HG02759 (cell line): ENCODE results near the gene TTC28.
"Not testable (repeated sequence)": the region's sequence is repeated elsewhere in the genome, so short reads cannot be mapped to it uniquely, and the experiment has no call there.

Source experiments
- ATAC-seq: cut with Tn5 transposase; IDR thresholded peaks from one replicate; pipeline ENCODE4 v1.9.1; 2021; ENCODE audit warnings: mild to moderate bottlenecking, moderate library complexity; ENCODE audit not compliant: unreplicated experiment

Gene TTC28

DNA sequence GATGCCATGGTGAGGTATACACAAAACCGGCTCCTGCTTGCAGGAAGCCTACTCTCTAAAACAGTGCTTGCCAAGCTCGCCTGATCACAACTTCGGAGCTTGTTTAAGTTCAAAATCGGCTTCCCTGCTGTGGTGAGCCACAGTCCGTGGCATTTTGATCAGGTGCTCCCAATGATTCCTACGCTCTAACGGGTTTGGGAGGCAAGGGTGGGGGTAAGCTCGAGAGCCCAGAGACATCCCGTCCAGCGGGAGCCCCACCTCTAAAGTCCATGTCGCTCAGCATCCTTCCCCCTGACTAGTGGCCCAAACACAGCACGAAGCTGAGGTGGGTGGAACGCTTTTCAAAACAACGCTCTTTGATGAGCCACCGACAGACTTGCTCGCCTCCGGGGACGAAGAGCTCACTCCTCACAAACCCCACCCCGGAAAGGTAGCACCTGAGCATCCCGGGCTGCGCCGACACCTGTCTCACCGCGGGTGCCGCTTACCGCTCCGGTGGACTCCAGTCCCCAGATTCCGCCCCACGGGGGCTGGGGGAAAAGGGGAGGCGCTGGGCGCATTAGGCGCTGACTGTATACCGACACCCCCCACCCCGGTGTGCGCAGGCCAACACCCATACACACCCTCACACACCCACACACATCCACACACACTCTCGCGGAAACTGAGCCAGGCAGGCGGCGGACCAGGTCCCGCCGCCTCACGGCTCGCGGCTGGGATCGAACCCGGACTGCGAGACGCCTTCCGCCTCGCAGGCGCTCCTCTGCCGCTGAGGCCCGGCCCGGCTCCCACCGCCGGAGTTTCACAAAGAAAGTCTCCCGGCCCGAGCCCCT, 646 bp downstream of the TTC28 start:
- not testable (repeated sequence) for ATAC-seq

DNA sequence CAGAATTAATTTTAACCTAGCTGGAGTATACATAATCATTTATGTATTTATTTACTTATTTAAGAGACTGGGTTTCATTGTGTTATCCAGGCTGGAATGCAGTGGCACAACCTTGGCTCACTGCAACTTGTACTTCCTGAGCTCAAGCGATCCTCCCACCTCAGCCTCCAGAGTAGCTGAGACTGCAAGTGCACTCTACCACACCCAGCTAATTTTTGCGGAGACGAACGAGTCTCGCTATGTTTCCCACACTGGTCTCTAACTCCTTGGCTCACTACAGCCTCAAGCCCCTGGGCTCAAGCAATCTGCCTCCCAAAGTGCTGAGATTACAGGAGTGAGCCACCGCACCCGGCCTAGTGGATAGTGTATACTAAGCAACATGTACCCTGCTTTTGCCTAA, 1.5 kb downstream of the TTC28 start:
- not testable (repeated sequence) for ATAC-seq

DNA sequence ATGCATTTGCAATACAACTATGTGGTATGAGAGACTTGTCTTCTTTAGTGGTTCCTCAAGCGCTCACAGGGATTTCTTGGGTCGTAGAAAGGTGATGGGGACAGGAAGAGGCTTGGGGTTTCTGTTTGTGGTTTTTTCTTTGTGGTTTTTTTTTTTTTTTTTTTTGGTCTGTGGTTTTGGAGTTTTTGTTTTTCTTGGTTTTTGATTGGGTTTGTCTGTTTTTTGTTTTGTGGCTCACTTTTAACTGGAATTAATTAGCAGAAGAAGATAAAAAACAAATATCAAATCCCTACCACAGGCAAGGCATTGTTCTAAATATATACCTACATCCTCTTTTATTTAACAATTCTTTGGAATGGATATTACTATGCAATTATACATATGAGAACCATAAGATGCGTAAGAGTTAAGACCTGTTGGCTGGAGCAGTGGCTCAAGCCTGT, 5.5 kb downstream of the TTC28 start:
- ATAC-seq, result no peak

DNA sequence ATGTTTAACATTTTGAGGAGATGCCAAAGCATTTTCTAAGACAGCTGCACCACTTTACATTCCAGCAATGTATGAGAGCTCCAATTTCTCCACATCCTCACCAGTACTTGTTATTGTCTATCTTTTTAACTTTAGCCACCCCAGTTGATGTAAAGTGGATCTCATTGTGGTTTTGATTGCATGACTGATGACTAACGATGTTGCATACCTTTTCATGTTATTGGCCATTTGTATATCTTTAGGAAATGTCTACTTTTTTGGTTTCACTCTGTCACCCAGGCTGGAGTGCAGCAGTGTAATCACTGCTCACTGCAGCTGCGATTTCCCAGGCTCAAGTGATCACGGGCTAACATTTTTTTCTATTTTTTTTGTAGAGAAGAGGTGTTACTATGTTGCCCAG, 8.9 kb downstream of the TTC28 start:
- no peak for ATAC-seq

DNA sequence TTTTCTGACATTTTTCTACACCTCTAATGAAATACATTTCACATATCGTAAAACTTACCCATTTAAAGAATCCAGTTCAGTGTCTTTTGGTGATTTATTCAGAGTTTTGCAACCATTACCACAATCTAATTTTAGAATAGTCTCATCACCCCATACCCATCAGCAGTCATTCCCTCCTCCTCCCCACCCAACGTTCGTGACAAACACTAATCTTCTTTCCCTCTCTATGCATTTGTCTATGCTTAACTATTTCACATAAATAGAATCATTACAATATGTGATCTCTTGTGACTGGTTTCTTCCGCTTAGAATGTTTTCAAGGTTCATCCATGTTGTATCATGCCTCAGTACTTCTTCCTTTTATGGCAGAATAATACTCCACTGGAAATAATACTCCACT, 9.5 kb downstream of the TTC28 start:
- no peak for ATAC-seq

DNA sequence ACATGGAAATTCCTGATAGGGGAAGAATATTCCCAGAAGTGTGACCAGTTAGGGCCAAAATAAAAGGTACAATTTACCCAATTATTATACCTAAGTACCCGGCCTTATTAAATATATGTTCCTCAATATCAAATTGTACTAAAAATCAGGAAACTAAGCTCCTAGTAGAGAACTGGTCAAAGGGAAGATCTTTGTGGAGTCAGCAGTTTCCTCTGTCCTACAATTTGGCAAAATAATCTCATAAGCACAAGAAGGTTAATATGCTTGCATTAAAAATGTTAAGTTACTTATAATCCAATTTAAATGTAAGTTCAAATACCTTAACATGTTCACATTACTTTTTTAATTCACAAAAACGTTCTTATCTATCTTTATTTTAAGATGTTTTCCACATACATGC, 10.3 kb downstream of the TTC28 start:
- ATAC-seq, result no peak

DNA sequence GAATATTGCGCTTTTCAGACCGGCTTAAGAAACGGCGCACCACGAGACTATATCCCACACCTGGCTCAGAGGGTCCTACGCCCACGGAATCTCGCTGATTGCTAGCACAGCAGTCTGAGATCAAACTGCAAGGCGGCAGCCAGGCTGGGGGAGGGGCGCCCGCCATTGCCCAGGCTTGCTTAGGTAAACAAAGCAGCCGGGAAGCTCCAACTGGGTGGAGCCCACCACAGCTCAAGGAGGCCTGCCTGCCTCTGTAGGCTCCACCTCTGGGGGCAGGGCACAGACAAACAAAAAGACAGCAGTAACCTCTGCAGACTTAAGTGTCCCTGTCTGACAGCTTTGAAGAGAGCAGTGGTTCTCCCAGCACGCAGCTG, 16.1 kb downstream of the TTC28 start:
- ATAC-seq, result not testable (repeated sequence)

DNA sequence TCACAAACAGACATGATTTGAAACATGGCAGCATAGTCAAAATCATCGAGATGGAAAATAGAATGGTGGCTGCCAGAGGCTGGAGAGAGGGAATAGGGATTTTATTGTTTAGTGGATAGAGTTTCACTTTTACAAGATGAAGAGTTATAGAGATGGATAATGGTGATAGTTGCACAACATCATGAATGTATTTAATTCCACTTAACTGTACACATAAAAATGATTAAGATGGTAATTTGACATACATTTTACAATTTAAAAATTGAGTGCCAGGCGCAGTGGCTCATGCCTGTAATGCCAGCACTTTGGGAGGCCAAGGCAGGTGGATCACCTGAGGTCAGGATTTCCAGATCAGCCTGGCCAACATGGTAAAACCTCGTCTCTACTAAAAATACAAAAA, 21.2 kb downstream of the TTC28 start:
- no peak for ATAC-seq

DNA sequence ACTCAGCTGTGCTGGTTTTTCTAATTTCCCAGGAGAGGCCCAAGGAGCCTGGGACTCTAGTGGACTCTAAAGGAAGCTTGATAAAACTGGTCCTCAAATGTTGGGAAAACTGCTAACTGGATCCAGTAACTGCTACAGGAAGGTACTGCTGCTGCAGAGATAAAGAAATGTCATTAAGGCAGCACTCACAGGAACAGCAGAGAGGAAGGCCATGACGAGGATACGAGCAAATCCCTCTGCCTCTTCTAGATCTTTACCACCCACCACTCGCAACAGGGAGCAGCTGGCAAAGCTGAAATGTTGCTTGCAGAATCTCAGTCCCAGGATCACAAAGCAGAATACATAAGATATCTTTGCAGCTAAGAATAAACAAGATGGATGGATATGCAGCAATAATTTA, 23.5 kb downstream of the TTC28 start:
- ATAC-seq, result no peak

DNA sequence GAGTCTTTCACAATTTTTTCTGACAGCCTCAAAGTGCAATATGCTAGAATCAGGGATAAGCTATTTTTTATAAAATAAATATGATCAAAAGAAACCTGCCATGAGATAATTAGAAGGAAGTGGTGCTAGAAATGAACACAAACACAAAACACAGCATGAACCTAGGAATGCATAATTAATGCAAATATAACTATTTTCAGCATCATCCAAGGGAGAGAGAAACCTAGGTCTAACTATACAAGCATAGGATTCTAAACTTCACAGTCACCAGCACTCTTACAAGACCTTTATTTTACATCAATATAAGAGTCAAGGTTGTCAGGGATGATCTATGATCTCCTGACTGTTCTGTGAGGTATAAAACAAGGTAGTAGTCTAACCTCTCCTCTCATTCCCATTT, 29.2 kb downstream of the TTC28 start:
- ATAC-seq, result no peak

DNA sequence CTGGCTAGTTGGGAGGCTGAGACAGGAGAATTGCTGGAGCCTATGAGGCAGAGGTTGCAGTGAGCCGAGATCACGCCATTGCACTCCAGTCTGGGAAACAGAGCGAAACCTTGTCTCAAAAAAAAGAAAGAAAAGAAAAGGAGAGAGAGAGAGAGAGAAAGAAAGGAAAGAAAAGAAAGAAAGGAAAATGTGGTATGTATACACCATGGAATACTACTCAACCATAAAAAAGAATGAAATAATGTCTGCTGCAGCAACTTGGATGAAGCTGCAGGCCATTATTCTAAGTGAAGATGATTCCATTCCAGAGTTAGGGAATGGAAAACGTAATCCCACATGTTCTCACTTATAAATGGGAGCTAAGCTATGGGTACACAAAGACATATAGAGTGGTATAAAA, 30.8 kb downstream of the TTC28 start:
- ATAC-seq, result no peak

DNA sequence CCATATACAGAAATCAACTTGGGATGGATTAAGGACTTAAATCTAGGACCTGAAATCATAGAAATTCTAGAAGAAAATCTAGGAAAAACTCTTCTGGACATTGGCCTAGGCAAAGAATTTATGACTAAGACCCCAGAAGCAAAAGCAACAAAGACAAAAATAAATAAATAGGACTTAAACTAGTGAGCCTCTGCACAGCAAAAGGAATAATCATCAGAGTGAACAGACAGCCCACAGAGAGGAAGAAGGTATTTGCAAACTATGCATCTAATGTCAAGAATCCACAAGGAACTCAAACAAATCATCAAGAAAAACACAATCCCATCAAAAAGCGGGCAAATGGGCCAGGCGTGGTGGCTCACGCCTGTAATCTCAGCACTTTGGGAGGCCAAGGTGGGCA, 32.4 kb downstream of the TTC28 start:
- no peak for ATAC-seq

DNA sequence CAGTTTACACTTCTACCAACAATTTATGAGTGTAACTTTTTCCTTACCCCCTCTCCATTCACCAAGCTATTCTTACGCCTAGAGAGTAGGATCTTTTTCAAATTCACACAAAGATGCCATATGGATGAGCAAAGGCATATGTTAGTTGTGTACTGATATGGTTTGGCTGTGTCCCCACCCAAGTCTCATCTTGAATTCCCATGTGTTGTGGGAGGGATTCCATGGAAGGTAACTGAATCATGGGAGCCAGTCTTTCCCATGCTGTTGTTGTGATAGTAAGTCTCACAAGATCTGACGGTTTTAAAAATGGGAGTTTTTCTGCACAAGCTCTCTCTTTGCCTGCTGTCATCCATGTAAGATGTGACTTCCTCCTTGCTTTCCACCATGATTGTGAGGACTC, 40.3 kb downstream of the TTC28 start:
- ATAC-seq, result no peak

DNA sequence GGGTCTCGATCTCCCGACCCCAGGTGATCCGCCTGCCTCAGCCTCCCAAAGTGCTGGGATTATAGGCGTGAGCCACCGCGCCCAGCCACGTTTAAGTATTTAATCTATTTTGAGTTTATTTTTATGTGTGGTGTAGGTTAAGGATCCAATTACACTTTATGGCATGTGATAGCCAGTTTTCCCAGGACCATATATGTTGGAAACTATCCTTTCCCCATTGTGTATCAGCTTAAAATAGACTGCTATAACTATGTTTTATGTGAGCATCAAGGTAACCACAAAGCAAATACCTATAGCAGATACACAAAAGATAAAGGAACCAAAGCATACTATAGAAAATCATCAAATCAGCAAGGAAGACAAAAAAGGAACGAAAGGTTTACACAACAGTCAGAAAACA, 42.4 kb downstream of the TTC28 start:
- no peak for ATAC-seq

DNA sequence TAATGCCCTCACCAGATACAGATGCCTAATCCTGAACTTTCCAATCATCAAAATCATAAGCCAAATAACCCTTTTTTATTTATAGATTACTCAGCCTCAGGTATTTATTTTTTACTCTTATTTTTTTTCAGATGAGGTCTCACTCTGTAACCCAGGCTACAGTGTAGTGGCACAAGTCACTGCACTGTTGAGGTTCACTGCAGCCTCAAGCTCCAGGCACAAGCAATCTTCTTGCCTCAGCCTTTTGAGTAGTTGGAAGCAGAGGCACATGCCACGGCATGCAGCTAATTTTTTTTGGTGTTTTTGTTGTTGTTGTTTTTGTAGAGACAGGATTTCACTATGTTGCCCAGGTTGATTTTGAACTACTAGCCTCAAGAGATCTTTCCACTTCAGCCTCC, 49.5 kb downstream of the TTC28 start:
- no peak for ATAC-seq

DNA sequence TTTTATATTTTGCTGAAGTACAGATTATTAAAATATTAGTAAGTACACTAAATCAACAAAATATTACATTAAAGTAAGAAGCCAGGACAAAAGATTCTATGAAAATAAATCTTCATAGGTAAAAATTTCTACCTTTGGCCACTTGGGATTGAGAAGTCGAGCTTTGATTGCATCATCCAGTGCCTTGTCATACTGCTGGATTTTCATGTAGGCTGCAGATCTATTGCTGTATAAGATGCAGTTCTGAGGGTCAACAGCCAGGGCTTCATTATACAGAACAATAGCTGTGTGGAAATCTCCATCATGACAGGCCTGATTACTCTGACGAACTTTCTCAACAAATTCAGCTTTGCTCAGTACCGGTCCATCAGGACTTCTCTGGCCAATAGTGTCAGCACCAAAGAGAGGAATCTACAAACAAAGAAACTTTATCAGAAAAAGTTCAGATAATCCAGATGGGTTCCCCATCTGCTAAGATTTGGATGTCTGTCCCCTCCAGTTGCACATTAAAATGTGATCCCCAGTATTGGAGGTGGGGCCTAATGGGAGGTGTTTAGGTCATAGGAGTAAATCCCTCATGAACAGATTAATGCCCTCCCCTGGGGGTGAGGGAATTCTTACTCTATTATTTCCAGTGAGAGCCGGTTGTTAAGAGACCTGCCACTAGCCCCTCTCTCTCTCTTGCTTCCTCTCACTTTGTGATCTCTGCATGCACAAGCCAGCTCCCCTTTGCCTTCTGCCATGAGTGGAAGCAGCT, 50.0 kb downstream of the TTC28 start:
- no peak for ATAC-seq

DNA sequence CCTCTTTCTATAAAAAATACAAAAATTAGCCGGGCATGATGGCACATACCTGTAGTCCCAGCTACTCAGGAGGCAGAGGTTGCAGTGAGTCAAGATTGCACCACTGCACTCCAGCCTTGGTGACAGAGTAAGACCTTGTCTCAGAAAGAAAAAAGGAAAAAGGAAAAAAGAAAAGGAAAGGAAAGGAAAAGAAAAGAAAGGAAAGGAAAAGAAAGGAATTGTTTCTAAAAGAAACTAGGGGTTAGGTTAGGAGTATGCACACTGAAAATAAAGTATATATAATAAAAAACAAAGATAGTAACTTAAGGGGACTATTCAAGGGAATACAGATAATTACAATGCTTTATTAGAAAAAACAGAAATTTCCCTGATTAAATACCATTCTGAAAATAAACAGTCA, 50.9 kb downstream of the TTC28 start:
- ATAC-seq, result no peak

DNA sequence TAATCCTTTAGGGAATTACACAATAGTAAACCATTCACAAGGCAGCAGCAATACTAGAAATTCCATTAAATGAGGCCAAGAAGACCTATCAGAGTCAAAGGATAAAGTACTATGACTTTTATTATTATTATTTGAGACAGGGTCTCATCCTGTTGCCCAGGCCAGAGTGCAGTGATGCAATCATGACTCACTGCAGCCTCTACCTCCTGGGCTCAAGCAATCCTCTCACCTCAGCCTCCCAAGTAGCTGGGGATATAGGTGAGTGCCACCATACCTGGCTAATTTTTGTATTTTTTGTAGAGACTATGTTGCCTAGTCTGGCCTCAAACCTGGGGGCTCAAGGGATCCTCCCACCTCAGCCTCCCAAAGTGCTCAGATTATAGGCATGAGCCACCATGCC, 51.8 kb downstream of the TTC28 start:
- ATAC-seq, result no peak

DNA sequence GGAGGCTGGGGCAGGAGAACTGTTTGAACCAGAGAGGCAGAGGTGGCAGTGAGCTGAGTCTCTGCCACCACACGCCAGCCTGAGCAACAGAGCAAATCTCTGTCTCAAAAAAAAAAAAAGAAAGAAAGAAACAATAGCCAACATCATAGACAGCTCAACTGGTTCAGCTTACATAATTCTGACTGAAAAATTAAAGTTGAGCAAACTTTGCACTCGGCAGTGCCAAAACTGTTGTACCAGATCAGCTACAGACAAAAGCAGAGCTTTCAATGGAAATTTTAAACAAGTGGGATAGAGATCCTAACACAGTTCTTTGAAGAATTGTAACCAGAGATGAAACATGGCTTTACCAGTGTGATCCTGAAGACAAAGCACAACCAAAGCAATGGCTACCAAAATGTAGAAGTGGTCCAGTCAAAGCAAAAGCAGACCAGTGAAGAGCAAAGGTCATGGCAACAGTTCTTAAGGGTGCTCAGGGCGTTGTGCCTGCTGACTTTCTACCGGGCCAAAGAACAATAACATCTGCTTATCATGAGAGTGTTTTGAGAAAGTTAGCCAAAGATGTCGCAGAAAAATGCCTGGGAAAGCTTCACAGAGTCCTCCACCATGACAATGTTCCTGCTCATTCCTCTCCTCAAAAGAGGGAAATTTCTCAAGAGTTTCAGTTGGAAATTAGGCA, 59.3 kb downstream of the TTC28 start:
- no peak for ATAC-seq

DNA sequence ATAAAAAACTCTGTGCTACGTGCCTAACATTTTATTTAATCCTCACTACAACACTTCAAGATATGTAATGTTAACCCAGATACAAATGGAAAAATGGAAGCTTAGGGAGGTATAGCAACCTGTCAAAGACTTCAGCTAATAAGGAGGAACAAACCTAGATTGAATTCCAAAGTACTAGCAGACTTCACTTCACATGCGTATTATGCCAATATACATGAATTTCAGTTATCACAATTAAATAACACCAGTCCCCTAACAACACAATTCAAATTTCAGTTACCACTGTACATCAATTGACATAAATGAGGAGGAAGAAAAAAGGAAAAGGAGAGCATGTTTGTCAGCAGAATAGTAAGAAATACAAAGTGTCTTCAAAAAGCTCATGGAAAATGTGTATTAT, 60.4 kb downstream of the TTC28 start:
- no peak for ATAC-seq

DNA sequence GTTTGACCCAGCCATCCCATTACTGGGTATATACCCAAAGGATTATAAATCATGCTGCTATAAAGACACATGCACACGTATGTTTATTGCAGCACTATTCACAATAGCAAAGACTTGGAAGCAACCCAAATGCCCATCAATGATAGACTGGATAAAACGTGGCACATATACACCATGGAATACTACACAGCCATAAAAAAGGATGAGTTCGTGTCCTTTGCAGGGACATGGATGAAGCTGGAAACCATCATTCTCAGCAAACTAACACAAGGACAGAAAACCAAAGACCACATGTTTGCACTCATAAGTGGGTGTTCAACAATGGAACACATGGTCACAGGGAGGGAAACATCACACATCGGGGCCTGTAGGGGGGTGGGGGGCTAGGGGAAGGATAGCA, 64.2 kb downstream of the TTC28 start:
- not testable (repeated sequence) for ATAC-seq

DNA sequence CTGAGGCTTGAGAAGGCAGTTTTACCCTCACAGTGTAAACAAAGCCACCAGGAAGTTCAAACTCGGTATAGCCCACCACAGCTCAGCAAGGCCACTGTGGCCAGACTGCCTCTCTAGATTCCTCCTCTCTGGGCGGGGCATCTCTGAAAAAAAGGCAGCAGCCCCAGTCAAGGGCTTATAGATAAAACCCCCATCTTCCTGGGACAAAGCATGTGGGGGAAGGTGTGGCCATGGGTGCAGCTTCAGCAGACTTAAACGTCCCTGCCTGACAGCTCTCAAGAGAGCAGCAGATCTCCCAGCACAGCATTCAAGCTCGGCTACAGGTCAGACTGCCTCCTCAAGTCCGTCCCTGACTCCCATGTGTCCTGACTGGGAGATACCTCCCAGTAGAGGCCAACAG, 69.7 kb downstream of the TTC28 start:
- no peak for ATAC-seq
